SW480 (cell line): ENCODE data around the gene CFAP20.

ENCODE experiments used
- DNase-seq: peaks from one replicate; pipeline ENCODE4 v3.0.0-alpha.2; 2016; ENCODE audit warnings: low spot score

The CFAP20 gene

DNA sequence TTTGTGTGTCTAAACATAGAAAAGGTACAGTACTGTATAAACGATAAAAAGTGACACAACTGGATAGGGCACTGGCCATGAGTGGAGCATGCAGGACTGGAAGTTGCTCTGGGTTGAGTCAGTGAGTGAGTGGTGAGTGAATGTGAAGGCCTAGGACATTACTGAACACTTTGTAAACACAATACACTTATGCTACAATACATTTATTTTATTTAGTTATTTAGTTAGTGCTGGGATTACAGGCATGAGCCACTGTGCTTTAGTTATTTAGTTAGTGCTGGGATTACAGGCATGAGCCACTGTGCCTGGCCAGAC, 4.6 kb downstream of the CFAP20 start:
- no peak for DNase-seq

DNA sequence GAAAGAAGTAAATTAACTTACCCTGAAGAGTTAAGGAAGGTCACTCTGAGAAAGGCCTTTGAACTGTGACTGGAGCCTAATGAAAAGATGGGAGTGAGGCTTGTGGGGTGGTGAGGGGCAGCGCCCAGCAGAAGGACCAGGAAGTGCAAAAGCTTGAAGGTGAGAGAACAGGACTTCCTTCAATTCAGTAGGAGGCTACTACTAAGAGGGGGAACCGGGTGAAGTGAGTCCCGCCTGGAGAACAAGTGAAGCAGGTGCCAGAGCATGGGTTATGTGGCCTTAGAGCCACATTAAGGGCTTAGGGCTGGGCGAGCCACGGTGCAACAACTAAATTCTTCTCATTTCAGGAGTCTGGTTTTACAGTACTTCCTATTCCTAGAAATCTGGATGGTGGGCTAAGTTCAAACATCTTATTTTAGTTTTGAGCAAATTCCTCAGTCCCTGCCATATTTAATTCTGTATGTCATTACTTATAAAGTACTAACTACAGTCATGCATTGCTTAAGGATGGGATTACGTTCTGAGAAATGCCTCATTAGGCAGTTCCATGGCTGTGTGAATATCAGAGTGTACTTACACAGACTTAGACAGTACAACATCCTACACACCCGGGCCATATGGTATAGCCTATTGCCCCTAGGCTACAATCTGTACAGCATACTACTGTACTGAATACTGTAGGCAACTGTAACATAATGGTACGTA, 5.1 kb downstream of the CFAP20 start:
- no peak for DNase-seq

- no peak for DNase-seq
These were observed 8.0 kb downstream of the CFAP20 start for GRCh38 chr16:58121132-58121531.

GRCh38 chr16:58120234-58120633, 8.9 kb downstream of the CFAP20 start:
- no peak for DNase-seq

DNA sequence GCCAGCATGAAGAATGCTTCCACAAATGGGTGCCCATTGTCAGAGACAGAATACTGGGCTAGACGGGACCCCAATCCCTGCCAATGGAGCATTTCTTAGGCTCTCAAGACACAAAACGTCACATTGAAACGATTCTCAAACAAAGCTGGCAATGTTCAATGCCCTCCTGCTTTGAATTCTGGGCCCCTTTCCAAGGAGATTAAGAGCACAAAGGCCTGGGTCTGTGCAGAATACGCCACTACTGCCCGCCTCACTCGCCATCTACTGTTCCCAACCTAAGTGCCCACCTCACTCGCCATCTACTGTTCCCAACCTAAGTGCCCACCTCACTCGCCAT, 9.7 kb downstream of the CFAP20 start:
- DNase-seq = no peak

GRCh38 chr16:58118801-58119508, 10.2 kb downstream of the CFAP20 start:
- no peak for DNase-seq

- DNase-seq = no peak
These were observed 12.7 kb downstream of the CFAP20 start for GRCh38 chr16:58116529-58116928.

GRCh38 chr16:58116081-58116480, 13.1 kb downstream of the CFAP20 start:
- DNase-seq = no peak

GRCh38 chr16:58114827-58115825, 14.1 kb downstream of the CFAP20 start:
- DNase-seq = no peak

DNA sequence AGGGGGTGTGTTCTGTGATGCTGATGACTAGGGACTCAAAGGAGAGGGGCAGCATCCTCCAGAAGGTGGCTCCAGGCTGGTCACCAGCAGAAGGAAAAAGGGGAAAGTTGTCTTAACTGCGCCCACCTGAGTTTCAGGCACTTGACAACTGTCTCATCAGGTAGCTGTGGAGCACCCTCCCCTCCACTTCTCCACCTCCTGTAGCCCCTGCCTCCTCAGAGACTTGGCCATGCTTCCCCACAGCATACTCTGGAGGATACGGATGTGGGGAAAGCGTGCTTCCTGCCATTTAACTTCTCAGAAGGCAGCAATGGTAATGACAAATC, 17.9 kb downstream of the CFAP20 start:
- DNase-seq = no peak

GRCh38 chr16:58110571-58111301, 18.4 kb downstream of the CFAP20 start:
- DNase-seq = no peak

GRCh38 chr16:58109881-58110280, 19.3 kb downstream of the CFAP20 start:
- DNase-seq = no peak

DNA sequence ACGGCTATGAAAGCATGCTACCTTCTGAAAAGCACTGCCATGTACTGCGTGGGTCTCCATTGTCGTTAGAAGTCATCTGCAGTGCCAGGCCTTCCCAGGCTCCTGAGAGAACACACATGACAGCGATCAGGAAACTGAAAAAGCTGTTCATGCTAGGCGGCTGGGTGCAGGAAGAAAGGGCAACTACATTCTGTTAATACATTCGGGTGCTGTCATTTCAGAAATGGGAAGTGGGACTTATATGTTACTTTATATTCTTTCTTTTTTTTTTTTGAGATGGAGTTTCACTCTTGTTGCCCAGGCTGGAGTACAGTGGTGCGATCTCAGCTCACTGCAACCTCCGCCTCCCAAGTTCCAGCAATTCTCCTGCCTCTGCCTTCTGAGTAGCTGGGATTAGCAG, 19.9 kb downstream of the CFAP20 start:
- DNase-seq = no peak

DNA sequence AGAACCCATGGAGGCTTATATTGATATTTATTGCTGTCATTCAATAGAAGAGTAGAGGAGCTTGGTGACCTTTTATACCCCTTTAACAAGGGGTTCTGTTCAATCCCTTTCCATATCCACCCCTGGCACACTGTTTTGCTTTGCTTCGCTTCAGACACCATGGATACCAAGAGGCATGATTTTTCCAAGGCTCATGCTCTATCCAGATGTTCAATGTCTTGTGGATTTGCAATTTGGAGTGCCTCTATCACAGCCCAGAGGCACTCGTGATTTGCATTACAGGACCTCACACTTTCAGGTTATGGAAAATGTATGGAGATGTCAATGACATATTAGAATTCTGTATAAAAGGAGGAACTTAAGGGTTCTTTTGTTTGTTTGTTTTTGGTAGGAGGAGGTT, 21.5 kb downstream of the CFAP20 start:
- DNase-seq = no peak

- DNase-seq = no peak
These were observed 22.0 kb downstream of the CFAP20 start for GRCh38 chr16:58107228-58107627.

DNA sequence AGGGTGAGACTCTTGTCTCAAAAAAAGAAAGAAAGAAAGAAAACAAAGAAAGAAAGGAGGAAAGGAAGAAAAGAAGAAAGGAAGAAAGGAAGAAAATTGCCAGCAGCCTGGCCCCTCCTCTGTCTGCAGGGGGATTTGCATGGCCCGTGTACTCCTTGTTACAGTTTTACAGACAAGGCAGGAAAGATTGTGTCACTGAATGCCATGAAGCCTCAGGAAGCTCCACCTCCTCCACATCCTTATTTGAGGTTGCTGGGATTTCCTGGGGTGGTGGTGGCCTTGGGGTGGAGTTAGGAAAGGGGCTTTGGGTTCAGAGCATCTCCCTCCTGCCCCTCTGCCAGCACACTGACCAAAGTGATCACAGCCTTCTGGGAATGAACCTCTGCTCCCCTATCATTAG, 23.6 kb downstream of the CFAP20 start:
- no peak for DNase-seq

- no peak for DNase-seq
These were observed 26.4 kb downstream of the CFAP20 start for GRCh38 chr16:58102665-58103392.

GRCh38 chr16:58099956-58100300, 29.3 kb downstream of the CFAP20 start:
- DNase-seq = no peak

- no peak for DNase-seq
These were observed 29.9 kb downstream of the CFAP20 start for GRCh38 chr16:58099097-58099955.

- DNase-seq = no peak
These were observed 30.7 kb downstream of the CFAP20 start for GRCh38 chr16:58098207-58099096.
